ENCODE results near the gene TPI1.

Gene TPI1

GRCh38 chr12:6867413-6868210, at the start of gene TPI1:
Gene TPI1, plus strand, starts transcription at chr12:6867531. Its CDS starts 36 bp downstream, at chr12:6867567.
- FAIRE-seq, result no peak

- FAIRE-seq, result no peak
Measured at GRCh38 chr12:6817662-6818157, 49.6 kb upstream of the TPI1 start.

- FAIRE-seq, result no peak
Measured at GRCh38 chr12:6818222-6818621, 49.1 kb upstream of the TPI1 start.

- FAIRE-seq, result no peak
Measured at GRCh38 chr12:6818645-6819044, 48.7 kb upstream of the TPI1 start.

GRCh38 chr12:6819106-6820030, 48.0 kb upstream of the TPI1 start:
- no peak for FAIRE-seq

- no peak for FAIRE-seq
Measured at GRCh38 chr12:6820166-6820565, 47.2 kb upstream of the TPI1 start.

- no peak for FAIRE-seq
Measured at GRCh38 chr12:6821591-6822425, 45.5 kb upstream of the TPI1 start, which contains the start of gene GPR162. Gene GPR162, plus strand, starts transcription at chr12:6821821. Its CDS starts 2,078 bp downstream, at chr12:6823899.

GRCh38 chr12:6822426-6823135, 44.8 kb upstream of the TPI1 start:
- no peak for FAIRE-seq

GRCh38 chr12:6823182-6824084, 43.9 kb upstream of the TPI1 start:
- no peak for FAIRE-seq

GRCh38 chr12:6824085-6824775, 43.1 kb upstream of the TPI1 start:
- no peak for FAIRE-seq

- no peak for FAIRE-seq
Measured at GRCh38 chr12:6824901-6825381, 42.4 kb upstream of the TPI1 start.

GRCh38 chr12:6825398-6826124, 41.8 kb upstream of the TPI1 start:
- peak; percentile 7 for FAIRE-seq

- FAIRE-seq, result no peak
Measured at GRCh38 chr12:6826125-6826733, 41.1 kb upstream of the TPI1 start.

- FAIRE-seq, result no peak
Measured at GRCh38 chr12:6826734-6827436, 40.4 kb upstream of the TPI1 start.

GRCh38 chr12:6827437-6827911, 39.9 kb upstream of the TPI1 start:
- FAIRE-seq, result peak; percentile 90

GRCh38 chr12:6827982-6828780, 39.1 kb upstream of the TPI1 start, which contains the start of gene P3H3:
Gene P3H3, plus strand, starts transcription at chr12:6828407. Its CDS starts 34 bp downstream, at chr12:6828441.
- no peak for FAIRE-seq

Measured in TTC549 (cell line).